ENCODE measurements around the gene SLC1A4. TPM values are rescaled to one million over a fixed set of nuclear protein-coding genes. Genes with fewer than 3 reads are reported as not detected.

The SLC1A4 gene
- total RNA-seq, 6 experiments from 2014 or later, result 7.2 to 21.7 (median 12.4) TPM

GRCh38 chr2:65044097-65044735 is 55.0 kb downstream of the SLC1A4 start:
- Histone ChIP-seq H3K4me3 (no peak overlapping the region), H3K36me3 (no peaks in the 10 kb centered on the region), H3K9me3 (no peaks in the 10 kb centered on the region), H3K4me1 (no peaks in the 10 kb centered on the region), H3K27me3 (no peaks in the 10 kb centered on the region), H3K27ac (no peak overlapping the region)
- ATAC-seq, result no peak
- TF ChIP-seq POLR2A (IDR thresholded peaks at IDR 0.05) (no peak), CTCF (IDR thresholded peaks at IDR 0.05) (no peak)
- WGBS (ENCODE audit: insufficient coverage, low coverage, low lambda C conversion rate, missing lambda C conversion rate), result 84% methylated on average over 7 of the region's 7 CpGs
- intact Hi-C loops (cut with DNase I), result loop anchor here in 1 of 2 donors (5.0 kb wide), 1 partner anchor 127 kb away; no protein-coding TSS in a partner anchor
- DNase-seq, result no peak

GRCh38 chr2:65045651-65046050 is 56.5 kb downstream of the SLC1A4 start:
- Histone ChIP-seq H3K4me1 (no peaks in the 10 kb centered on the region), H3K27me3 (no peaks in the 10 kb centered on the region), H3K27ac (no peak overlapping the region), H3K36me3 (no peaks in the 10 kb centered on the region), H3K4me3 (no peak overlapping the region), H3K9me3 (no peaks in the 10 kb centered on the region)
- no peak for ATAC-seq
- WGBS (ENCODE audit: insufficient coverage, low coverage, low lambda C conversion rate, missing lambda C conversion rate), result 81% methylated on average over 9 of the region's 10 CpGs
- DNase-seq, result no peak
- intact Hi-C loops (cut with DNase I), result loop anchor here in 1 of 2 donors (5.0 kb wide), 1 partner anchor 128 kb away; no protein-coding TSS in a partner anchor
- no peak for TF ChIP-seq CTCF (IDR thresholded peaks at IDR 0.05)
- TF ChIP-seq POLR2A (IDR thresholded peaks at IDR 0.05), result no peak

- no peak overlapping the region for H3K27ac ChIP-seq
- no peak for ATAC-seq
- WGBS (ENCODE audit: insufficient coverage, low coverage, low lambda C conversion rate, missing lambda C conversion rate), result 96% methylated on average over 10 of the region's 11 CpGs
- H3K9me3 ChIP-seq, result no peaks in the 10 kb centered on the region
- no peak overlapping the region for H3K4me3 ChIP-seq
- intact Hi-C loops (cut with DNase I), result loop anchor here in 1 of 2 donors (5.0 kb wide), 1 partner anchor 130 kb away; no protein-coding TSS in a partner anchor
- no peaks in the 10 kb centered on the region for H3K27me3 ChIP-seq
- no peaks in the 10 kb centered on the region for H3K36me3 ChIP-seq
- DNase-seq, result no peak
- no peaks in the 10 kb centered on the region for H3K4me1 ChIP-seq
- TF ChIP-seq CTCF (IDR thresholded peaks at IDR 0.05), result no peak
- TF ChIP-seq POLR2A (IDR thresholded peaks at IDR 0.05), result no peak
These were observed 57.6 kb downstream of the SLC1A4 start for GRCh38 chr2:65046633-65047407.

DNA sequence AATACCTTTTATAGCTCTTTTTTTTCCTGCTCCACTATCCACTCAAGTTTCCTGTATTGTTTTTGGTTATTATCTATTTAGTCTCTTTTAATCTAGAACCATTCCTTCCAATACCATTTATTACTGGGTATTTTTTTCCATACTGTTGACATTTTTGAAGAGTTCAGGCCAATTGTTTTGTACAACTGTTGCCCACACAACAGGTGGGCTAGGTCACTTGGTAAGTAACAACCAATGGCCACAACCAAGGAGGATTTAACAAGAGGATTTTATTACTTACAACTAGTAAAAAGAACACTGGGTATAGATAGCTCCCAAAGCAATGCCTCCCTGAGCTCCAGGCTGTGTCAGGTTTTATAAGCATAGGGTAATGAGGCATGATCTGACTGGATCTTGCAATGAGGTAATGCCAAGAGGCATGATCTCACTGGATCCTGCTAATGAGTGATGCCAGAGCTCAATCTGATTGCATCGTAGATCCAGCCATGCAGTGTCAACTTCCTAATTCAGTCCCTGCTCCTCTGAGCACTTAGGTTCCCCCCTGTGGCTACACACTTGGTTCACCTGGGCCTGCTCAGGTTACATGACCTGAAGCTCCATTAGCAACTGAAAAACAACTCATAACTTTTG is 59.9 kb downstream of the SLC1A4 start:
- Histone ChIP-seq H3K36me3 (no peaks in the 10 kb centered on the region), H3K4me1 (no peaks in the 10 kb centered on the region), H3K9me3 (no peaks in the 10 kb centered on the region), H3K27me3 (no peaks in the 10 kb centered on the region), H3K27ac (no peak overlapping the region), H3K4me3 (no peak overlapping the region)
- intact Hi-C loops (cut with DNase I), result loop anchor here in 1 of 2 donors (5.0 kb wide), 1 partner anchor 132 kb away; no protein-coding TSS in a partner anchor
- no peak for TF ChIP-seq CTCF (IDR thresholded peaks at IDR 0.05)
- no peak for TF ChIP-seq POLR2A (IDR thresholded peaks at IDR 0.05)
- no peak for DNase-seq
- no peak for ATAC-seq
- 60% methylated on average over 1 of the region's 1 CpG for WGBS (ENCODE audit: insufficient coverage, low coverage, low lambda C conversion rate, missing lambda C conversion rate)
